GM12865 (cell line): ENCODE results near the gene USH2A.

Source experiments
- DNase-seq: peaks from one replicate; pipeline ENCODE4 v3.0.0; 2010; ENCODE audit warnings: low read depth
- H3K4me3 ChIP-seq: 2 replicates; pipeline ENCODE4 v1.5.1; 2011; ENCODE audit warnings: mild to moderate bottlenecking, low read depth, low read length, control low read depth
- TF ChIP-seq, protein P1 (sequence below): IDR thresholded peaks from 2 replicates; pipeline ENCODE4 v1.5.1; 2011; ENCODE audit warnings: low read length, control low read depth, low read depth, inconsistent platforms; ENCODE audit not compliant: insufficient read depth; ENCODE audit errors: missing control alignments

The USH2A gene

DNA sequence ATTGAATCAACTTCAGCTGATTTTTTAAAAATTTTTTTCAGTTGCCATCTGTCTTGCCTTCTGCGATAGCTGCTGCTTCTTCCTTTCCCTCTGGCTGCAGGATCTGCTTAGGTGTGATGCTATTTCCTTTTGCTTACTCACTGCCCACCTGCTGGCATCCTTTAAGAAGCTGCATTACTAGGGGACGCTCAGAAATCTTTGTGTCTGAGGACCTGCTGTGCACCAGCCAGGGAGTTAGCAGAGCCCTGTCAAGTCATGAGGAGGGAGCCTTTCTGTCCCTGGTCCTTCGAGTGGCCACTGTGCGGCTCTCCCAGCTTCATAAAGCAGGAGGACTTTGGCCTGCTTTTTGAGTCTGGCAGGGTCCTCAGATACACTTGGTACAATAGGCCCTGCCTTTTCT is 327.8 kb downstream of the USH2A start:
- TF ChIP-seq, protein P1, sequence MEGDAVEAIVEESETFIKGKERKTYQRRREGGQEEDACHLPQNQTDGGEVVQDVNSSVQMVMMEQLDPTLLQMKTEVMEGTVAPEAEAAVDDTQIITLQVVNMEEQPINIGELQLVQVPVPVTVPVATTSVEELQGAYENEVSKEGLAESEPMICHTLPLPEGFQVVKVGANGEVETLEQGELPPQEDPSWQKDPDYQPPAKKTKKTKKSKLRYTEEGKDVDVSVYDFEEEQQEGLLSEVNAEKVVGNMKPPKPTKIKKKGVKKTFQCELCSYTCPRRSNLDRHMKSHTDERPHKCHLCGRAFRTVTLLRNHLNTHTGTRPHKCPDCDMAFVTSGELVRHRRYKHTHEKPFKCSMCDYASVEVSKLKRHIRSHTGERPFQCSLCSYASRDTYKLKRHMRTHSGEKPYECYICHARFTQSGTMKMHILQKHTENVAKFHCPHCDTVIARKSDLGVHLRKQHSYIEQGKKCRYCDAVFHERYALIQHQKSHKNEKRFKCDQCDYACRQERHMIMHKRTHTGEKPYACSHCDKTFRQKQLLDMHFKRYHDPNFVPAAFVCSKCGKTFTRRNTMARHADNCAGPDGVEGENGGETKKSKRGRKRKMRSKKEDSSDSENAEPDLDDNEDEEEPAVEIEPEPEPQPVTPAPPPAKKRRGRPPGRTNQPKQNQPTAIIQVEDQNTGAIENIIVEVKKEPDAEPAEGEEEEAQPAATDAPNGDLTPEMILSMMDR, result no peak
- DNase-seq, result no peak
- H3K4me3 ChIP-seq, result no peak overlapping the region

DNA sequence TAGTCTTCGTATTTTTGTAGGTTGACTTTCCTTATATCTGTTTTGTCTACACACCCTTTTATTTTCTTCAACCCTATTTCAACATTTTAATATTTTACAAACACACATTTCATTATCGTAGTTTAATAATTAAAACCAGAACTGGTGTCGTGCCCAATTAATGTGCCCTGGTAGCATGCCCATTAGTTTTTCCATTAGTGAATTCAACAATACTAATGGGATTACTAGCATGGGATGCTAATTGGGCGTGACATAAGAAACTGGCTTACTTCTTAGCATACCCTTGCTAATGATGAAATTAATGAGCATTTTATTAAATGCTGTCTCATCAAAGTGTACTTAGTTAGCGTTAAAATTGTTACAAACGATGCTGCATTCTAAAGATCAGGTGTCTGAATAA is 332.7 kb downstream of the USH2A start:
- TF ChIP-seq, protein P1, result no peak
- DNase-seq, result no peak

DNA sequence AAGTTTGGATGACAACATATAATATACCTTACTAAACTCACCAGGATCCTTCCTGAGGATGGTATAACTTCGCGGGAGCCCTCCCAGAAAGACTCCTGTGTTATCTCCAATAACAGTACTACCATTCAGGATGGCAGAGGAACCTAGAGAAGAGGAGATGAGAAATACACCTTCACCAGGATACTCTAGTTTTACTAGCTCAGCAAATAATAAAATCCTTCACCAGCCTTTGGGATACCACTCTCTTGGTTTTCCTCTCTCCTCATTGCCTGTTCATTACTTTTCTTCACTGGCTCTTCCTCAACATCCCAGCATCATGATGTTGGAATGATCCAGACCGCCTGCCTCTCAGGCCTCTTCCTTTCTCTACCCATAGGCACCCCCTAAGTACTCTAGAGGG is 336.6 kb downstream of the USH2A start:
- DNase-seq, result no peak
- TF ChIP-seq, protein P1, result no peak
- H3K4me3 ChIP-seq, result no peak overlapping the region

More for the DNA sequence above, 332.7 kb downstream of the USH2A start:
- H3K4me3 ChIP-seq, result no peak overlapping the region

DNA sequence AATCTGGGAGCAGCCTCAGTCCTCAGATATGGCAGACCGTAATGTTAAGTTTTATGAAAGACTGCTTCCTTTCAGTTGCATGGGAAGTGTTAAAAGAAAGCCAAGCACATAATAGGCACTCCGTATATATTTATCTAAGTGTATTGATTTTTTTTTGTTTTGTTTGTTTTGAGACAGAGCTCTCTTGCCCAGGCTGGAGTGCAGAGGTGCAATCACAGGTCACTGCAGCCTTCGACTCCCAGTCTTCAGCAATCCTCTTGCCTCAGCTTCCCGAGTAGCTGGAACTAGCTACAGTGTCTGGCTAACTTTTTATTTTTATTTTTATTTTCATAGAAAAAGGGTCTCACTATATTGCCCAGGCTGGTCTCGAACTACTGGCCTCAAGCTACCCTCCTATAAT is 341.8 kb downstream of the USH2A start:
- DNase-seq, result no peak
- TF ChIP-seq, protein P1, result no peak
- no peak overlapping the region for H3K4me3 ChIP-seq

DNA sequence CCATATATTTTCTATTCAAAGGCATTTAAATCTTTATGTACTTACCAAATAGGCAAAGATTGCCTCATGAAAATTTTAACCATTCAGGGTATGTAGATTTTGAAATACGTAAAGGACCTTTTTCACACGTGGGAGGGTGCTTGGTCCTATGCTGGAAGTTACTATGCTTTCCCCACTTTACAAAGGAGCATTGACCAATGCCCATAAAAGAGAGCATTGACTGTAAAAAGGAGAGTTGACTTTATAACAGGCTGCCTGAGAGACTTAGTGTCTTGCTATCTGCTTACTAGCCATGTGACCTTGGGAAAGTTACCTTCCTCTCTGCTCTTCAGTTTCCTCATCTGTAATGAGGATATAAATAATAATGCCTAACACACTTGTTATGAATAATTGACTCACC is 346.5 kb downstream of the USH2A start:
- TF ChIP-seq, protein P1, result no peak
- DNase-seq, result no peak
- H3K4me3 ChIP-seq, result no peak overlapping the region

DNA sequence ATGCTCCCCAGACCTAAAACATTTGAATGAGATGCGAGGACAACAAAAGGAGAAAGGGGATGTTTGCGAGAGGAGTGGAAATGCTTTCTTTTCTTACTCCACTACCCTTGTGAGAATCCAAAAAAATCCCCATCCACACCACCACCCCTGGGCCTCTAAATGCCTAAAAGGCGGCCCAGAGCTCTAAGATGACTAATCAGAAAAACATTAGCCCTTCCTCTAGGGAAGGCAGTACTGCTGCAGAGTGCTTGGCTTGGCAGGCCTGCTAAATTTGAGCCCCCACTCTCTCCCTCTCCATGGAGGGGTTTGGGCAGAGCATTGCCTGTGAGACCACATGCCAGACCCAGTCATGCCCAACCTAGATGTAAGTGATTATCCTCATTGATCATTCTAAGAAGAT is 347.9 kb downstream of the USH2A start:
- no peak for DNase-seq
- no peak overlapping the region for H3K4me3 ChIP-seq
- TF ChIP-seq, protein P1, result no peak

DNA sequence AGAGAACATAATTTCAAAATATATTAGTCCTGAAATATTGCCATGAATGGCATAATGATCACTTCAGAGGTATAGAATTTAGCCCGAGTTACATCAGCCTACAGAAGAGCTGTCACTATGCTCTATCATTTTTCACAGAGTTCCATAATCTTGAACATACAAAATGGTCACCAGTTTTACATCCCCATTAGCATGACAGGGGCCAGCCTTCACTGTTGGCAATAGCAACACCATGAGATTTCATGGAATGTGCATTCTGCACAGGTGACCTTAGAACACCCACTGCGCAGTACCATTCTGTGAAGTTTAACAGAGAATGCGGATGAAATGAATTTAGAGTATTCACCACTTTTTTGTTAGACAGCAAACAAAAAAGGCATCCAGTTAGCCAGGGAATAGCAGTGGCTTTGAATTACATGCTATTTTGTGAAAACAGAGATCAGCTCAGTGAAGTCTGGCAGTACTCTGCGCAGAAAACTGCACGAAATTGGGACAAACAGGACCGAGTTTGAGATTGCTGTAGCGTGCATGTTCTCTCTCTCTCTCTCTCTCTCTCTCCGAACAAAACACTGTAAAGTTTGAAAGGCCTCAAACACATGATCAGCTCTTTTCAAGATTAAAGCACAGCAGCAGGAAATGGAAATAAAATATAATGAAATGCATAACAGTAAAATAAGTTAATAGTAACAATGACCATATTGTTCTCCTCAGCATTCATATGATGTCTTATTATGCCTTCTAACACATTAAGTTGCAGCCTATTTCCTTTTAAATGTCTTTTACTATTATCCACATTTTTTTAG is 349.3 kb downstream of the USH2A start:
- TF ChIP-seq, protein P1, result no peak
- H3K4me3 ChIP-seq, result no peak overlapping the region
- DNase-seq, result no peak
